GM23248 (cell line): Measurements from ENCODE around the gene EPHB6. TPM values are rescaled to one million over a fixed set of nuclear protein-coding genes. Genes with fewer than 3 reads are reported as not detected.

ENCODE experiments used
- DNase-seq: peaks from one replicate; pipeline ENCODE4 v3.0.0-alpha.2; 2015
- H2AFZ ChIP-seq: fragments of 200-600 bp; sonication (generic); 2 replicates; pipeline ENCODE4 v1.6.1; 2016; ENCODE audit warnings: antibody characterized with exemption
- H3F3A ChIP-seq: fragments of 200-600 bp; sonication (generic); 2 replicates; pipeline ENCODE4 v1.6.1; 2016; ENCODE audit warnings: mild to moderate bottlenecking, antibody characterized with exemption, mixed run types; ENCODE audit not compliant: insufficient read depth
- H3K27ac ChIP-seq: fragments of 200-600 bp; sonication (generic); 2 replicates; pipeline ENCODE4 v1.5.1; 2016; ENCODE audit warnings: mild to moderate bottlenecking
- H3K27me3 ChIP-seq: fragments of 200-600 bp; sonication (generic); replicated peaks from 2 replicates; pipeline ENCODE4 v1.6.1; 2016; ENCODE audit warnings: mild to moderate bottlenecking; ENCODE audit not compliant: insufficient read depth
- H3K36me3 ChIP-seq: fragments of 200-600 bp; sonication (generic); 2 replicates; pipeline ENCODE4 v1.6.1; 2016; ENCODE audit warnings: low read depth, mild to moderate bottlenecking
- H3K4me1 ChIP-seq: fragments of 200-600 bp; sonication (generic); 2 replicates; pipeline ENCODE4 v1.6.1; 2016; ENCODE audit warnings: mild to moderate bottlenecking; ENCODE audit not compliant: insufficient read depth
- H3K4me2 ChIP-seq: fragments of 200-600 bp; sonication (generic); one replicate; pipeline ENCODE4 v1.6.1; 2016; ENCODE audit warnings: mild to moderate bottlenecking; ENCODE audit not compliant: unreplicated experiment
- H3K4me3 ChIP-seq: fragments of 200-600 bp; sonication (generic); 2 replicates; pipeline ENCODE4 v1.5.1; 2016; ENCODE audit warnings: mild to moderate bottlenecking
- H3K79me2 ChIP-seq: fragments of 200-600 bp; sonication (generic); 2 replicates; pipeline ENCODE4 v1.6.1; 2016; ENCODE audit warnings: mild to moderate bottlenecking; ENCODE audit not compliant: insufficient read depth
- H3K9ac ChIP-seq: fragments of 200-600 bp; sonication (generic); 2 replicates; pipeline ENCODE4 v1.6.1; 2016; ENCODE audit warnings: mild to moderate bottlenecking
- H3K9me2 ChIP-seq: fragments of 200-600 bp; sonication (generic); 2 replicates; pipeline ENCODE4 v1.6.1; 2016; ENCODE audit warnings: mixed run types, mild to moderate bottlenecking, moderate library complexity; ENCODE audit not compliant: insufficient read depth
- H3K9me3 ChIP-seq: fragments of 200-600 bp; sonication (generic); one replicate; pipeline ENCODE4 v1.6.1; 2017; ENCODE audit warnings: low read depth
- H4K20me1 ChIP-seq: fragments of 200-600 bp; sonication (generic); 2 replicates; pipeline ENCODE4 v1.6.0; 2016; ENCODE audit not compliant: insufficient read depth
- EZH2 ChIP-seq: fragments of 200-600 bp; sonication (generic); IDR thresholded peaks from 2 replicates; pipeline ENCODE4 v1.6.1; 2018; ENCODE audit warnings: antibody characterized with exemption, mild to moderate bottlenecking; ENCODE audit not compliant: insufficient read depth, poor library complexity, severe bottlenecking
- EZH2phosphoT487 ChIP-seq: fragments of 200-600 bp; sonication (generic); IDR thresholded peaks from 2 replicates; pipeline ENCODE4 v1.6.1; 2018; ENCODE audit warnings: antibody characterized with exemption, moderate library complexity, mild to moderate bottlenecking, low read depth; ENCODE audit not compliant: insufficient read depth
- WGBS, 2 experiments: methylation state at CpG; one replicate each; pipeline ENCODE4 v1.1.6; 2015 to 2017; ENCODE audit warnings: low lambda C conversion rate in 2 of 2, low coverage in 1 of 2; ENCODE audit errors: missing lambda C conversion rate in 2 of 2; 5-methylcytosine and 5-hydroxymethylcytosine counted together
- in situ Hi-C: fragments of 300-500 bp; cut with MboI; formaldehyde crosslinking; loops from 2 replicates; pipeline ENCODE4 v1.15.0; 2020
- polyA plus RNA-seq: library from polyadenylated mRNA; unstranded; fragments of >200 nt; fragmentation: Nextera tagmentation; extraction: Ambion mirVana; gene quantifications from 2 replicates; pipeline ENCODE4 v1.2.1, GENCODE V29; 2016
- total RNA-seq: library from RNA; depleted of rRNA; stranded (reverse); fragments of >200 nt; shearing (Covaris generic); gene quantifications from 2 replicates; pipeline ENCODE4 v1.2.3, GENCODE V29; 2014; rRNA removed

Gene EPHB6
- total and polyA plus RNA-seq, 2 experiments from 2014 or later = 0.11 to 1.2 TPM

GRCh38 chr7:142915315-142915714 is 60.4 kb downstream of the EPHB6 start:
- Histone ChIP-seq H3K4me2 (no peak overlapping the region), H3K4me3 (no peak overlapping the region), H3K4me1 (no peaks in the 10 kb centered on the region), H3K79me2 (no peaks in the 10 kb centered on the region), H3K27me3 (no peaks in the 10 kb centered on the region; the same call in none of the 2 replicates), H3K9me3 (no peaks in the 10 kb centered on the region), H3K36me3 (no peaks in the 10 kb centered on the region), H3F3A (no peaks in the 10 kb centered on the region), H2AFZ (no peak overlapping the region), H3K9ac (no peak overlapping the region), H4K20me1 (no peaks in the 10 kb centered on the region), H3K27ac (no peak overlapping the region), H3K9me2 (no peaks in the 10 kb centered on the region)
- in situ Hi-C loops = no loop called here
- DNase-seq = no peak
- 47 to 49% methylated on average over 8 of the region's 8 CpGs for WGBS, 2 experiments
- TF ChIP-seq EZH2 (no peak), EZH2phosphoT487 (no peak)

DNA sequence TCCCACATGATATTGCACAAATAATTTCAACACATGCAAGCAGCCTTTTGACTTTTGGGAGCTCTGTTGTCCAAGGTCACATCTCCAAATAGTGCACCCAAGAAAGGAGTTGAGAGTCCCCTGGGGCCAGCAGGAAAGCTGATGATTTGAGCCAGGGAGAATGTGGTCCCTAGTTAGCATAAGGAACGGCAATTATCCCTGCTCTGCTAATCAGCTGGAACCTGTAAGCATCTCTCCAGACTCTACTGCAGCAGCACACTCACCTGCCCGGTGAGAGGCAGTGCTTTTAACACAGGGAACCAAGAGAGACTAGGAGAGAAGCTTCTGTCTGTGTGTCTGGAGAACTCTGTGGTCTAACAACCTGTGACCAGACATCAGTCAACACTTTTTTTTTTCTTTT is 61.6 kb downstream of the EPHB6 start:
- H3K4me3 ChIP-seq = no peak overlapping the region
- no peaks in the 10 kb centered on the region for H3K36me3 ChIP-seq

GRCh38 chr7:142917447-142917846 is 62.6 kb downstream of the EPHB6 start:
- TF ChIP-seq EZH2phosphoT487 (no peak), EZH2 (no peak)
- in situ Hi-C loops = no loop called here
- no peaks in the 10 kb centered on the region for H3F3A ChIP-seq
- DNase-seq = no peak
- no peaks in the 10 kb centered on the region for H3K4me1 ChIP-seq
- no peaks in the 10 kb centered on the region for H3K79me2 ChIP-seq
- no peak overlapping the region for H3K27ac ChIP-seq
- H3K4me3 ChIP-seq = no peak overlapping the region
- no peak overlapping the region for H2AFZ ChIP-seq
- H3K9ac ChIP-seq = no peak overlapping the region
- H3K9me3 ChIP-seq = no peaks in the 10 kb centered on the region
- H3K27me3 ChIP-seq = no peaks in the 10 kb centered on the region; the same call in 1 of the 2 replicates
- H3K9me2 ChIP-seq = no peaks in the 10 kb centered on the region
- H3K4me2 ChIP-seq = no peak overlapping the region
- H3K36me3 ChIP-seq = no peaks in the 10 kb centered on the region
- 14 to 20% methylated on average over 3 of the region's 3 CpGs for WGBS, 2 experiments
- H4K20me1 ChIP-seq = no peaks in the 10 kb centered on the region

More for the DNA sequence above, 61.6 kb downstream of the EPHB6 start:
- no peak for TF ChIP-seq EZH2
- no peak for TF ChIP-seq EZH2phosphoT487
- no peak overlapping the region for H3K9ac ChIP-seq
- H3K27ac ChIP-seq = no peak overlapping the region
- no peaks in the 10 kb centered on the region; the same call in none of the 2 replicates for H3K27me3 ChIP-seq
- H3F3A ChIP-seq = no peaks in the 10 kb centered on the region
- H2AFZ ChIP-seq = no peak overlapping the region
- H3K9me2 ChIP-seq = no peaks in the 10 kb centered on the region
- H3K4me2 ChIP-seq = no peak overlapping the region
- no peaks in the 10 kb centered on the region for H3K79me2 ChIP-seq
- WGBS, 2 experiments = 12% methylated on average over 2 of the region's 2 CpGs
- no peak for DNase-seq
- in situ Hi-C loops = no loop called here
- H4K20me1 ChIP-seq = no peaks in the 10 kb centered on the region
- H3K4me1 ChIP-seq = no peaks in the 10 kb centered on the region
- no peaks in the 10 kb centered on the region for H3K9me3 ChIP-seq

DNA sequence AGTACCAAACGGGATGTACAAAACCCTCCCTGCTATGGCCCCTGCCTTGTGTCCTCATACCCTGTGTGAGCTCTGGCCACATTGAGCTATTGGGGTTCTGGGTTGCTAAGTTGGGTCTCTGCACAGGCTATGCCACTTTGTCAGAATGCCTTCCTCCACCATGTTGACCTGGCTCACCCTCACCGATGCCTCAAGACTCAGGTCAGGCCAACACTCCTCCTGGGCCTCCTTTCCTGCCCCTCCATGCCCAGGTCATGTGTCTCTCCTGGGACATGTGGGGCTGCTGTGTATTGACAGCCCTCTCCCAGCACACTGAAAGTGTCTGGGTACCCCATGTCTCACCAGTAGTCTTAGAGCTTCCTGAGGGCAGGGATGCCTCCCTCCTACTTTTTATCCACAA is 64.0 kb downstream of the EPHB6 start:
- Histone ChIP-seq H4K20me1 (no peaks in the 10 kb centered on the region), H3K9me3 (no peaks in the 10 kb centered on the region), H2AFZ (no peak overlapping the region), H3K79me2 (no peaks in the 10 kb centered on the region), H3K36me3 (no peaks in the 10 kb centered on the region), H3K4me1 (no peaks in the 10 kb centered on the region), H3F3A (no peaks in the 10 kb centered on the region), H3K4me2 (no peak overlapping the region), H3K27ac (no peak overlapping the region), H3K9me2 (no peaks in the 10 kb centered on the region), H3K27me3 (no peaks in the 10 kb centered on the region; the same call in 1 of the 2 replicates), H3K9ac (no peak overlapping the region), H3K4me3 (no peak overlapping the region)
- WGBS, 2 experiments = 19 to 21% methylated on average over 2 of the region's 2 CpGs
- in situ Hi-C loops = no loop called here
- no peak for DNase-seq
- no peak for TF ChIP-seq EZH2

GRCh38 chr7:142919656-142920055 is 64.8 kb downstream of the EPHB6 start:
- Histone ChIP-seq H3K9me3 (no peaks in the 10 kb centered on the region), H3K36me3 (no peaks in the 10 kb centered on the region), H3K79me2 (no peaks in the 10 kb centered on the region), H3K4me1 (no peaks in the 10 kb centered on the region), H3K9me2 (no peaks in the 10 kb centered on the region), H3F3A (no peaks in the 10 kb centered on the region), H3K4me2 (no peak overlapping the region), H3K27ac (no peak overlapping the region), H3K9ac (no peak overlapping the region), H3K27me3 (no peaks in the 10 kb centered on the region; the same call in 1 of the 2 replicates), H2AFZ (no peak overlapping the region), H3K4me3 (no peak overlapping the region), H4K20me1 (no peaks in the 10 kb centered on the region)
- in situ Hi-C loops = no loop called here
- no peak for DNase-seq
- TF ChIP-seq EZH2phosphoT487 = no peak
- TF ChIP-seq EZH2 = no peak
- 20 to 26% methylated on average over 3 of the region's 3 CpGs for whole genome bisulfite sequencing, 2 experiments

Other genes with a start within 250 kb of the EPHB6 start
- not detected in 2 replicates for gene PRSS1, start 105.6 kb upstream of the EPHB6 start, total RNA-seq
- gene PRSS1, start 105.6 kb upstream of the EPHB6 start, polyA plus RNA-seq = not detected in 2 replicates
- not detected in 2 replicates for gene PRSS2, start 84.1 kb upstream of the EPHB6 start, total RNA-seq
- gene PRSS2, start 84.1 kb upstream of the EPHB6 start, polyA plus RNA-seq = not detected in 2 replicates
- gene TRPV6, start 30.7 kb downstream of the EPHB6 start, total RNA-seq = not detected in 2 replicates
- gene TRPV6, start 30.7 kb downstream of the EPHB6 start, polyA plus RNA-seq = not detected in 2 replicates
- gene TRPV5, start 78.7 kb downstream of the EPHB6 start, total RNA-seq = not detected in 2 replicates
- gene TRPV5, start 78.7 kb downstream of the EPHB6 start, polyA plus RNA-seq = not detected in 2 replicates
- not detected in 2 replicates for gene LLCFC1, start 84.4 kb downstream of the EPHB6 start, total RNA-seq
- not detected in 2 replicates for gene LLCFC1, start 84.4 kb downstream of the EPHB6 start, polyA plus RNA-seq
- gene KEL, start 107.3 kb downstream of the EPHB6 start, total RNA-seq = not detected in 2 replicates
- gene KEL, start 107.3 kb downstream of the EPHB6 start, polyA plus RNA-seq = not detected in 2 replicates
- gene OR9A2, start 172.1 kb downstream of the EPHB6 start, total RNA-seq = not detected in 2 replicates
- not detected in 2 replicates for gene OR9A2, start 172.1 kb downstream of the EPHB6 start, polyA plus RNA-seq
- gene OR6V1, start 197.3 kb downstream of the EPHB6 start, total RNA-seq = not detected in 2 replicates
- gene OR6V1, start 197.3 kb downstream of the EPHB6 start, polyA plus RNA-seq = not detected in 2 replicates